Neural progenitor cell (in vitro differentiated cells): ENCODE results near the gene C4orf51.

Experiments used
- EZH2 ChIP-seq: fragments of 200-600 bp; sonication (generic); IDR thresholded peaks from 2 replicates; pipeline ENCODE4 v1.6.1; 2017; ENCODE audit warnings: antibody characterized with exemption, mild to moderate bottlenecking, moderate library complexity
- TF ChIP-seq, protein P1 (sequence below): fragments of 200-600 bp; sonication (generic); IDR thresholded peaks from 2 replicates; pipeline ENCODE4 v1.5.1; 2017; ENCODE audit warnings: antibody characterized with exemption, mild to moderate bottlenecking

- no peak for TF ChIP-seq EZH2
- TF ChIP-seq, protein P1, sequence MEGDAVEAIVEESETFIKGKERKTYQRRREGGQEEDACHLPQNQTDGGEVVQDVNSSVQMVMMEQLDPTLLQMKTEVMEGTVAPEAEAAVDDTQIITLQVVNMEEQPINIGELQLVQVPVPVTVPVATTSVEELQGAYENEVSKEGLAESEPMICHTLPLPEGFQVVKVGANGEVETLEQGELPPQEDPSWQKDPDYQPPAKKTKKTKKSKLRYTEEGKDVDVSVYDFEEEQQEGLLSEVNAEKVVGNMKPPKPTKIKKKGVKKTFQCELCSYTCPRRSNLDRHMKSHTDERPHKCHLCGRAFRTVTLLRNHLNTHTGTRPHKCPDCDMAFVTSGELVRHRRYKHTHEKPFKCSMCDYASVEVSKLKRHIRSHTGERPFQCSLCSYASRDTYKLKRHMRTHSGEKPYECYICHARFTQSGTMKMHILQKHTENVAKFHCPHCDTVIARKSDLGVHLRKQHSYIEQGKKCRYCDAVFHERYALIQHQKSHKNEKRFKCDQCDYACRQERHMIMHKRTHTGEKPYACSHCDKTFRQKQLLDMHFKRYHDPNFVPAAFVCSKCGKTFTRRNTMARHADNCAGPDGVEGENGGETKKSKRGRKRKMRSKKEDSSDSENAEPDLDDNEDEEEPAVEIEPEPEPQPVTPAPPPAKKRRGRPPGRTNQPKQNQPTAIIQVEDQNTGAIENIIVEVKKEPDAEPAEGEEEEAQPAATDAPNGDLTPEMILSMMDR = no peak
Measured at GRCh38 chr4:145769450-145770037, 89.6 kb downstream of the C4orf51 start.
